OCI-LY7 (cell line): ENCODE data around the gene ASB2. TPM values are rescaled to one million over a fixed set of nuclear protein-coding genes. Genes with fewer than 3 reads are reported as not detected.

Experiments
- BruUV-seq: library from RNA; stranded (reverse); fragments of 400-500 nt; replicated peaks from 2 replicates; lab custom pipeline; 2021; lab: Mats Ljungman, UMichigan
- CTCF ChIA-PET: fragments of 300-600 bp; sonication (Branson Sonifier 250); formaldehyde crosslinking; loops from one replicate; lab custom pipeline; 2022; ENCODE audit warnings: antibody characterized with exemption; ENCODE audit not compliant: unreplicated experiment; lab: Charles Lee
- POLR2A ChIA-PET: fragments of 300-600 bp; sonication (Branson Sonifier 250); formaldehyde crosslinking; loops from one replicate; lab custom pipeline; 2022; ENCODE audit warnings: antibody characterized with exemption; lab: Charles Lee
- DNase-seq: peaks from one replicate; pipeline ENCODE4 v3.0.0-alpha.2; 2015; ENCODE audit warnings: low spot score
- H2AFZ ChIP-seq: fragments of 200-600 bp; sonication (generic), shearing (Covaris generic); 2 replicates; pipeline ENCODE4 v1.6.1; 2014; ENCODE audit warnings: mild to moderate bottlenecking, antibody characterized with exemption, low read length, moderate library complexity
- H3K27ac ChIP-seq: fragments of 200-600 bp; sonication (generic); 2 replicates; pipeline ENCODE4 v1.5.1; 2014; ENCODE audit warnings: mixed run types, low read depth, mild to moderate bottlenecking, moderate library complexity, low read length, inconsistent platforms; ENCODE audit not compliant: poor library complexity, severe bottlenecking
- H3K36me3 ChIP-seq: fragments of 200-600 bp; sonication (generic); 2 replicates; pipeline ENCODE4 v1.6.1; 2014; ENCODE audit warnings: mild to moderate bottlenecking, antibody characterized with exemption, low read length, moderate library complexity, mixed read lengths; ENCODE audit not compliant: insufficient read depth
- H3K4me1 ChIP-seq: fragments of 200-600 bp; sonication (generic); 2 replicates; pipeline ENCODE4 v1.5.1; 2014; ENCODE audit warnings: mild to moderate bottlenecking, low read length; ENCODE audit not compliant: insufficient read depth, poor library complexity, severe bottlenecking
- H3K4me2 ChIP-seq: fragments of 200-600 bp; sonication (generic); 2 replicates; pipeline ENCODE4 v1.6.1; 2014; ENCODE audit warnings: mild to moderate bottlenecking, low read length
- H3K4me3 ChIP-seq: fragments of 200-600 bp; sonication (generic); 2 replicates; pipeline ENCODE4 v1.5.1; 2014; ENCODE audit warnings: mild to moderate bottlenecking, low read depth, low read length; ENCODE audit not compliant: poor library complexity, severe bottlenecking
- H3K79me2 ChIP-seq: fragments of 200-600 bp; sonication (generic); 2 replicates; pipeline ENCODE4 v1.6.1; 2016; ENCODE audit warnings: low read depth, mild to moderate bottlenecking, low read length, moderate library complexity, mixed read lengths; ENCODE audit not compliant: insufficient read depth
- H3K9me2 ChIP-seq: fragments of 200-600 bp; sonication (generic); 2 replicates; pipeline ENCODE4 v1.6.1; 2016; ENCODE audit warnings: mild to moderate bottlenecking, low read length, mixed read lengths; ENCODE audit not compliant: insufficient read depth
- H3K9me3 ChIP-seq: fragments of 200-600 bp; sonication (generic); 2 replicates; pipeline ENCODE4 v1.6.1; 2014; ENCODE audit warnings: mild to moderate bottlenecking, mixed run types, low read length, mixed read lengths
- H4K20me1 ChIP-seq: fragments of 200-600 bp; sonication (generic); 2 replicates; pipeline ENCODE4 v1.6.1; 2014; ENCODE audit warnings: mild to moderate bottlenecking, antibody characterized with exemption, low read length, moderate library complexity, mixed read lengths; ENCODE audit not compliant: insufficient read depth
- EZH2phosphoT487 ChIP-seq: fragments of 200-600 bp; sonication (generic); IDR thresholded peaks from 2 replicates; pipeline ENCODE4 v1.6.1; 2018; ENCODE audit warnings: low read depth, borderline replicate concordance, mild to moderate bottlenecking, mixed run types, antibody characterized with exemption, low read length, moderate library complexity, mixed read lengths
- intact Hi-C: fragments of 100-400 bp; cut with micrococcal nuclease; formaldehyde crosslinking; loops from one replicate; pipeline ENCODE4 v1.10.0; 2022; ENCODE audit not compliant: unreplicated experiment
- total RNA-seq, 2 experiments: library from RNA; depleted of rRNA in 1 of 2; stranded (reverse); fragments of >200 nt in 1 of 2; shearing (Covaris generic) in 1 of 2; gene quantifications; 2 replicates each; pipeline ENCODE4 v1.2.3, GENCODE V29; 2014 to 2022
- TF ChIP-seq, protein P1 (sequence below): fragments of 200-600 bp; sonication (generic); conservative IDR thresholded peaks from 2 replicates; pipeline ENCODE4 v1.5.1; 2014; ENCODE audit warnings: mild to moderate bottlenecking, antibody characterized with exemption, low read length, moderate library complexity, mixed read lengths

Gene ASB2
- total RNA-seq, 2 experiments from 2014 or later: 21.7 to 23.6 TPM

GRCh38 chr14:93892923-93893558 is 83.3 kb downstream of the ASB2 start:
- H3K4me3 ChIP-seq: no peak overlapping the region
- no peaks in the 10 kb centered on the region for H4K20me1 ChIP-seq
- intact Hi-C loops: loop anchor here (2.0 kb wide), 1 partner anchor 238 kb away; no protein-coding TSS in a partner anchor
- no peaks in the 10 kb centered on the region for H3K9me2 ChIP-seq
- H3K36me3 ChIP-seq: no peaks in the 10 kb centered on the region
- TF ChIP-seq, protein P1, sequence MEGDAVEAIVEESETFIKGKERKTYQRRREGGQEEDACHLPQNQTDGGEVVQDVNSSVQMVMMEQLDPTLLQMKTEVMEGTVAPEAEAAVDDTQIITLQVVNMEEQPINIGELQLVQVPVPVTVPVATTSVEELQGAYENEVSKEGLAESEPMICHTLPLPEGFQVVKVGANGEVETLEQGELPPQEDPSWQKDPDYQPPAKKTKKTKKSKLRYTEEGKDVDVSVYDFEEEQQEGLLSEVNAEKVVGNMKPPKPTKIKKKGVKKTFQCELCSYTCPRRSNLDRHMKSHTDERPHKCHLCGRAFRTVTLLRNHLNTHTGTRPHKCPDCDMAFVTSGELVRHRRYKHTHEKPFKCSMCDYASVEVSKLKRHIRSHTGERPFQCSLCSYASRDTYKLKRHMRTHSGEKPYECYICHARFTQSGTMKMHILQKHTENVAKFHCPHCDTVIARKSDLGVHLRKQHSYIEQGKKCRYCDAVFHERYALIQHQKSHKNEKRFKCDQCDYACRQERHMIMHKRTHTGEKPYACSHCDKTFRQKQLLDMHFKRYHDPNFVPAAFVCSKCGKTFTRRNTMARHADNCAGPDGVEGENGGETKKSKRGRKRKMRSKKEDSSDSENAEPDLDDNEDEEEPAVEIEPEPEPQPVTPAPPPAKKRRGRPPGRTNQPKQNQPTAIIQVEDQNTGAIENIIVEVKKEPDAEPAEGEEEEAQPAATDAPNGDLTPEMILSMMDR: peak; percentile 94
- TF ChIP-seq EZH2phosphoT487: no peak
- H3K9me3 ChIP-seq: no peaks in the 10 kb centered on the region
- no peak overlapping the region for H3K27ac ChIP-seq
- no peak overlapping the region for H3K4me2 ChIP-seq
- no peaks in the 10 kb centered on the region for H3K4me1 ChIP-seq
- POLR2A ChIA-PET: no interaction called here
- DNase-seq: peak; percentile 66
- BruUV-seq: no TSS peak
- H3K79me2 ChIP-seq: no peaks in the 10 kb centered on the region
- CTCF ChIA-PET: no interaction called here
- no peak overlapping the region for H2AFZ ChIP-seq

DNA sequence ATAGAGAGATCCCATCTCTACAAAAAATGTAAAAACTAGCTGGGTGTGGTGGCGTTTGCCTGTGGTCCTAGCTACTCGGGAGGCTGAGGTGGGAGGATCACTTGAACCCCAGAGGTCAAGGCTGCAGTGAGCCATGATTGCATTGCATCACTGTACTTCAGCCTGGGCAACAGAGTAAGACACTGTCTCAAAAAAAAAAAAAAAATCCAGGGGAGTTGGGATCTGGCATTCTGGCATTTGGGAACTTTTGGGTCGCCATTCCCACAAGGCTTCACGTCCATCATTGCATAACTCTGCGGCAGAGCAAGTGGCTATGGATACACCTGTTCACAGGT is 83.9 kb downstream of the ASB2 start:
- Histone ChIP-seq H3K9me3 (no peaks in the 10 kb centered on the region), H3K4me1 (no peaks in the 10 kb centered on the region), H3K4me3 (no peak overlapping the region), H3K79me2 (no peaks in the 10 kb centered on the region), H2AFZ (no peak overlapping the region), H3K36me3 (no peaks in the 10 kb centered on the region), H4K20me1 (no peaks in the 10 kb centered on the region), H3K4me2 (no peak overlapping the region), H3K27ac (no peak overlapping the region), H3K9me2 (no peaks in the 10 kb centered on the region)
- CTCF ChIA-PET: no interaction called here
- TF ChIP-seq, protein P1: no peak
- no peak for TF ChIP-seq EZH2phosphoT487
- no TSS peak for BruUV-seq
- POLR2A ChIA-PET: interaction anchor here (0.7 kb wide), 1 partner anchor 589 kb away, joined by 3 read pairs; no protein-coding TSS in a partner anchor
- no peak for DNase-seq
- intact Hi-C loops: loop anchor here (2.0 kb wide), 1 partner anchor 238 kb away; no protein-coding TSS in a partner anchor

DNA sequence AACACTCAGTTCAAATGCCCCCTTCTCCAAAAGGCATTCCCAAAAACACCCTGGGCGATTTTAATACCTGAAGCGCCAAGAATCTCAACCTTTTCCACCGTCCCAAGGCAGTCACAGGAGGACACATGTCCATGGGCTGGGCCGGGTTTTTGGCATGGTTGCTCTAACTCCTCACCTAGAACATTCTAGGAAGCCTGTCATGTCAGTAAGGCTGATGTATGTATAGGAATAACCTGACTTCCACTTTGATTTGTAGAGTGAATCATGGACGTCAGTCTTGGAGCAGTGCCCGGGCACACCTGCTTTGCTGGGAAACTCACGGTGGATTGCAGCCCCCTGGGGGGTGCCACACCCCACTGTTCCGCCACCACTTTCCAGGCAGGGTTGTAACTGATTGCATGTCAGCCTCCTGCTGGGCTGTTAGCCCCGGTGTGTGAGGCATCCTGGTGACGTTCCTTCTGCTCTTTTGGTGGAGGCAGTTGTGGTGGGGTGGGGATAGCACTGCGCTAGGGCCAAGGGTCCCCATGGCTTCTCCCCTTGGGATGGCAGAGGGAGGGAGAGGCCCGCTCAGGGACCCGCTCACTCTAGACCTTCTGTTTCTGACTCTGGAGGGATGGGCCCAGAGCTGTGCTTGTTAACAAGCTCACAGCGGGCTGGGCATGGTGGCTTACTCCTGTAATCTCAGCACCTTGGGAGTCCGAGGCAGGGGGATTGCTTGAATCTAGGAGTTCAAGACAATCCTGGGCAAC is 84.4 kb downstream of the ASB2 start:
- H3K4me3 ChIP-seq: no peak overlapping the region

More for the DNA sequence above, 84.4 kb downstream of the ASB2 start:
- intact Hi-C loops: loop anchor here (2.0 kb wide), 1 partner anchor 237 kb away; no protein-coding TSS in a partner anchor
- Histone ChIP-seq H3K27ac (no peak overlapping the region), H3K36me3 (no peaks in the 10 kb centered on the region), H3K9me3 (no peaks in the 10 kb centered on the region), H2AFZ (no peak overlapping the region), H4K20me1 (no peaks in the 10 kb centered on the region), H3K4me1 (no peaks in the 10 kb centered on the region), H3K4me2 (no peak overlapping the region), H3K79me2 (no peaks in the 10 kb centered on the region), H3K9me2 (no peaks in the 10 kb centered on the region)
- TF ChIP-seq, protein P1: no peak
- TF ChIP-seq EZH2phosphoT487: no peak
- no TSS peak for BruUV-seq
- no peak for DNase-seq
- ChIA-PET POLR2A (interaction anchor here (0.7 kb wide), 1 partner anchor 589 kb away, joined by 3 read pairs; no protein-coding TSS in a partner anchor), CTCF (no interaction called here)
